ENCODE results near the gene TMEM209.

Gene TMEM209

GRCh38 chr7:130162196-130162595, 43.0 kb downstream of the TMEM209 start:
- H3K9me3 ChIP-seq (ENCODE audit: control insufficient read depth, insufficient read depth, low read length): no peaks in the 10 kb centered on the region
- no peak overlapping the region for H3K9ac ChIP-seq (ENCODE audit: low read depth, low read length)
- H3K36me3 ChIP-seq (ENCODE audit: insufficient read depth, low read length): no peaks in the 10 kb centered on the region; the same call in none of the 2 replicates
- no peaks in the 10 kb centered on the region for H3K4me1 ChIP-seq (ENCODE audit: insufficient read depth, low read length)

DNA sequence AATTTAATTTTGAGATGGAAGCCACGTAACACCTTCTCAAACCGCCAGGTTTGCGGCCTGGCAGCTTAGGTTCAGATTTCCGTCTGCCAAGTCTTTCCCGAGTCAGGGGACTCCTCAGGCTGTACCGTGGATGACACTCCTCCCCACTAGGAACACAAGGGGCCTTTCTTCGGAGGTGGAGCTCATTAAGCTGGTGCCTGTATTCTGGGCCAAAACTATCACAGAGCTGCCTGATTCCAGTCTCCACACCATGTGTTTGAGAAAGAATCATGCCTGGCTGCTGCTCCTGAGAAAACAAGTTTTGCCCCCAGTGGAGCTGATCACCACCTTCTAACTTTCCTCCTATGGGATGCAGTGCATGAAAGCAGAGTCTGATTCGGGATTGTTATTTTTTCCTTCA, 44.8 kb downstream of the TMEM209 start:
- H3K9ac ChIP-seq (ENCODE audit: low read depth, low read length): no peak overlapping the region
- no peaks in the 10 kb centered on the region for H3K4me1 ChIP-seq (ENCODE audit: insufficient read depth, low read length)
- no peaks in the 10 kb centered on the region; the same call in 1 of the 2 replicates for H3K9me3 ChIP-seq (ENCODE audit: control insufficient read depth, insufficient read depth, low read length)
- H3K36me3 ChIP-seq (ENCODE audit: insufficient read depth, low read length): no peaks in the 10 kb centered on the region; the same call in none of the 2 replicates

DNA sequence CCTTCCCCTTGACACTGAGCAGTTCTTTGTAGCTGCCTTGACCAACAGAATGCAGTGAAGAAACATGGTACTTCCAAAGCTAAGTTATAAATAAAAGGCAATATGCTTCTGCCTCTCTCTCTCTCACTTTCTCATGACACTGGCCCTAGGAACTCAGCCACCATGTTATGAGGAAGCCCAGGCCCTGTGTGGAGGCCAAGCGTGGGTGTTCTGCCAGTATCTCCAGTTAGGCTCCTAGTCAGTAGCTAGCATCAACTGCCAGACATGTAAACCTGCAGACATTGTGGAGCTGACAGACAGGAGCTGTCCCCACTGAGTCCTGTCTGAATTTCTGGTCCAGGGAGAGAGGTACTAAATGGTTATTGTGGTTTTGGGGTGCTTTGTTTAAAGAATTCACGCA, 45.2 kb downstream of the TMEM209 start:
- Histone ChIP-seq H3K36me3 (ENCODE audit: insufficient read depth, low read length) (no peaks in the 10 kb centered on the region; the same call in none of the 2 replicates), H3K4me1 (ENCODE audit: insufficient read depth, low read length) (no peaks in the 10 kb centered on the region), H3K9ac (ENCODE audit: low read depth, low read length) (no peak overlapping the region), H3K9me3 (ENCODE audit: control insufficient read depth, insufficient read depth, low read length) (no peaks in the 10 kb centered on the region; the same call in 1 of the 2 replicates)

GRCh38 chr7:130157700-130158099, 47.5 kb downstream of the TMEM209 start:
- H3K9ac ChIP-seq (ENCODE audit: low read depth, low read length): no peak overlapping the region
- no peaks in the 10 kb centered on the region; the same call in 1 of the 2 replicates for H3K9me3 ChIP-seq (ENCODE audit: control insufficient read depth, insufficient read depth, low read length)
- no peaks in the 10 kb centered on the region; the same call in 1 of the 2 replicates for H3K36me3 ChIP-seq (ENCODE audit: insufficient read depth, low read length)
- no peaks in the 10 kb centered on the region for H3K4me1 ChIP-seq (ENCODE audit: insufficient read depth, low read length)

- no peaks in the 10 kb centered on the region; the same call in 1 of the 2 replicates for H3K9me3 ChIP-seq (ENCODE audit: control insufficient read depth, insufficient read depth, low read length)
- no peaks in the 10 kb centered on the region for H3K4me1 ChIP-seq (ENCODE audit: insufficient read depth, low read length)
- H3K9ac ChIP-seq (ENCODE audit: low read depth, low read length): no peak overlapping the region
- no peaks in the 10 kb centered on the region for H3K36me3 ChIP-seq (ENCODE audit: insufficient read depth, low read length)
Observed at GRCh38 chr7:130156140-130156539, 49.1 kb downstream of the TMEM209 start.

GRCh38 chr7:130154501-130155317, 50.5 kb downstream of the TMEM209 start:
- Histone ChIP-seq H3K9me3 (ENCODE audit: control insufficient read depth, insufficient read depth, low read length) (no peaks in the 10 kb centered on the region; the same call in 1 of the 2 replicates), H3K4me1 (ENCODE audit: insufficient read depth, low read length) (no peaks in the 10 kb centered on the region), H3K36me3 (ENCODE audit: insufficient read depth, low read length) (no peaks in the 10 kb centered on the region), H3K9ac (ENCODE audit: low read depth, low read length) (no peak overlapping the region)

DNA sequence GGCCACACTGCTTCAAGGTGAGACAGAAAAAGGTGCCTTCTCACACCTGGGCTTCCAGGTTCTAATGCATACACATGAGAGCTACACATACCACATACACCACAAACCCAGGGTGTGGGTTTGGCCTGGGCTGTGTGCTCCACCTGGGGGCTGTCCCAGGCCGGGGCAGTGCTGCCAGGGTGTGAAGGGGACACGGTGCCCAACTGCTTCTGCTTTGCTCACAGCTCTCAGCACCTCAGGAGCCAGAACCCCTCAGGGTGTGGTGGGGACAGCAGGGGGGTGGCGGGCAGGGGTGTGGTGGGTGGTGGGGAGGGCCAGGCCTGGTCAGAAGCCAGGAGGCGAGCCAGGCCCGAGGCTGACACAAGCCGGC, 51.1 kb downstream of the TMEM209 start:
- Histone ChIP-seq H3K9ac (ENCODE audit: low read depth, low read length) (no peak overlapping the region), H3K36me3 (ENCODE audit: insufficient read depth, low read length) (no peaks in the 10 kb centered on the region)

GRCh38 chr7:130153211-130153908, 51.8 kb downstream of the TMEM209 start:
- no peaks in the 10 kb centered on the region; the same call in 1 of the 2 replicates for H3K9me3 ChIP-seq (ENCODE audit: control insufficient read depth, insufficient read depth, low read length)
- no peaks in the 10 kb centered on the region for H3K4me1 ChIP-seq (ENCODE audit: insufficient read depth, low read length)
- H3K36me3 ChIP-seq (ENCODE audit: insufficient read depth, low read length): no peaks in the 10 kb centered on the region
- H3K9ac ChIP-seq (ENCODE audit: low read depth, low read length): no peak overlapping the region

More for the DNA sequence above, 51.1 kb downstream of the TMEM209 start:
- Histone ChIP-seq H3K4me1 (ENCODE audit: insufficient read depth, low read length) (no peaks in the 10 kb centered on the region), H3K9me3 (ENCODE audit: control insufficient read depth, insufficient read depth, low read length) (no peaks in the 10 kb centered on the region; the same call in 1 of the 2 replicates)

- no peaks in the 10 kb centered on the region for H3K4me1 ChIP-seq (ENCODE audit: insufficient read depth, low read length)
- no peak overlapping the region for H3K9ac ChIP-seq (ENCODE audit: low read depth, low read length)
- no peaks in the 10 kb centered on the region; the same call in 1 of the 2 replicates for H3K9me3 ChIP-seq (ENCODE audit: control insufficient read depth, insufficient read depth, low read length)
- H3K36me3 ChIP-seq (ENCODE audit: insufficient read depth, low read length): no peaks in the 10 kb centered on the region
Observed at GRCh38 chr7:130152493-130153210, 52.6 kb downstream of the TMEM209 start.

DNA sequence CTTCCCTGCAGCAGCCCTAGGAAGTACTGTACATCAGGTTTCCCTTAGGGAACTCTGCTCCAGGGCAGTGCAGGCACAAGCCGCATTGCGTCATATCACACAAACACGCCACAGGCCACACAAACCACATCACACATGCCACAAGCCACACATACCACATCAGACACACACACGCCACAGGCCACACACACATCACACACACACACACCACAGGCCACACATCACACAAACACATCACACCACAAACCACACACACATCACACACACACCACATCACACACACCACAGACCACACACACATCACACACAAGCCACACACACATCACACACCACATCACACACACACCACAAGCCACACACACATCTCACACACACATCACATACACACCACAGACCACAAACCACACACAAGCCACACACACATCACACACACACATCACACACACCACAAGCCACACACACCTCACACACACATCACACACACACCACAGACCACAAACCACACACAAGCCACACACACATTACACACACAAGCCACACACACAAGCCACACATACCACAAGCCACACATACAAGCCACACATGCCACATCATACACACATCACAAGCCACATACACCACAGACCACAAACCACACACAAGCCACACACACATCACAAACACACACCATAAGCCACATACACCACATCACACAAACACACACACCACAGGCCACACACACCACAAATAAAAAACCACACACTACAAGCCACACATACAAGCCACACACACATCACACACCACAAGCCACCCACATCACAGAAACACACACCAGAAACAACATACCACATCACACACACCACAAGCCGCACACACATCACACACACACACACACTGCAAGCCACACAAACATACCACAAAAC, 53.4 kb downstream of the TMEM209 start:
- Histone ChIP-seq H3K9ac (ENCODE audit: low read depth, low read length) (no peak overlapping the region), H3K9me3 (ENCODE audit: control insufficient read depth, insufficient read depth, low read length) (no peaks in the 10 kb centered on the region; the same call in 1 of the 2 replicates), H3K4me1 (ENCODE audit: insufficient read depth, low read length) (no peaks in the 10 kb centered on the region), H3K36me3 (ENCODE audit: insufficient read depth, low read length) (no peaks in the 10 kb centered on the region)

GRCh38 chr7:130150587-130150986, 54.6 kb downstream of the TMEM209 start:
- H3K9ac ChIP-seq (ENCODE audit: low read depth, low read length): no peak overlapping the region
- H3K4me1 ChIP-seq (ENCODE audit: insufficient read depth, low read length): no peaks in the 10 kb centered on the region
- H3K9me3 ChIP-seq (ENCODE audit: control insufficient read depth, insufficient read depth, low read length): no peaks in the 10 kb centered on the region
- H3K36me3 ChIP-seq (ENCODE audit: insufficient read depth, low read length): no peaks in the 10 kb centered on the region

DNA sequence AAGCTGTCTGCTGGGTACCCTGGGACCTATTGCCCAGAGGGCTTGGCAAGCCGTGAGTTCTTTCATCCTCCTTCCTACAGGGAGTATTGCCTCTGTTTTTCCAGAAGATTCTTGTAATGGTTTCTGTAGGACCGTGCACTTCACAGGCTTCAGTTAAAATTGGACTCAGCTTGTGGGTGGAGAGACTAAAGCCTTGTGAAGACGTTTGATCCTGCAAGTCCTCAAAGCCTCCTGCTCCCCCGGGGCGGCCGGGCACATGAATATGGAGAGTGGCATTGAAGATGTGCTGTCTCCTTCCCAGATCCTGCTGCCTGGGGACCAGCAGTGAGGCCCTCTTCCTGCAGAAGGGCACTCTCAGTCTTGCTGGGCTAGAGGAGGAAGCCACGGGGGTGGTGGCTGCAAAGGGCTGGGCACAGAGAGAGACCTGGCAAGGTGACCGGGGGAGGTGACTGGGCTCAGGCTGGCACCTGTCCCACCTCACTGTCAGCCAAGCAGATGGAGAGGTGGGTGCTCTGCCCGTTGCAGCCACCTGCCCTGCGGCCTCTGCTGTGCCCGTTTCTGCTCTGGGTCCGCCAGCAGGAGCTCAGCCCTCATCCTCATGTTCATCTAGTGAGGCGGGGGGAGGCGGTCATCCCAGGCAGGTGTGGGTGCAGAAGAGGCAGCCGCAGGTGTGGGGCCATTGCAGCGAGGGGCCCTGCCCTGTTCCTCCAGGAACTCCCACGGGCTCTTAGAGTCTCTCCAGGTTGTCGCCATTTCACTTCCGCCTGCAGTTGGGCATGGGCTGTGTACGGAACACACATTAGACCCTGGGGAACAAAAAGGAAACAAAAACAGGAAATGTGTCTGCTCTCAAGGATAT, 55.7 kb downstream of the TMEM209 start:
- Histone ChIP-seq H3K9ac (ENCODE audit: low read depth, low read length) (no peak overlapping the region), H3K9me3 (ENCODE audit: control insufficient read depth, insufficient read depth, low read length) (no peaks in the 10 kb centered on the region), H3K4me1 (ENCODE audit: insufficient read depth, low read length) (peaks cover 1% of the 10 kb centered on the region; the same call in 1 of the 2 replicates), H3K36me3 (ENCODE audit: insufficient read depth, low read length) (no peaks in the 10 kb centered on the region)

- H3K9ac ChIP-seq (ENCODE audit: low read depth, low read length): no peak overlapping the region
- no peaks in the 10 kb centered on the region for H3K36me3 ChIP-seq (ENCODE audit: insufficient read depth, low read length)
- H3K4me1 ChIP-seq (ENCODE audit: insufficient read depth, low read length): peaks cover 6% of the 10 kb centered on the region; the same call in 1 of the 2 replicates
- H3K9me3 ChIP-seq (ENCODE audit: control insufficient read depth, insufficient read depth, low read length): no peaks in the 10 kb centered on the region
Observed at GRCh38 chr7:130148561-130148960, 56.6 kb downstream of the TMEM209 start.
